Activated CD8-positive, alpha-beta T cell treated with anti-CD3 and anti-CD28 coated beads for 36 hours (primary cell): ENCODE measurements around the gene HINFP. TPM values are rescaled to one million over a fixed set of nuclear protein-coding genes. Genes with fewer than 3 reads are reported as not detected.

Experiments used
- ATAC-seq: fragments of 200-7000 bp; cut with Tn5 transposase; one replicate; pipeline ENCODE4 v1.10.0; 2021; ENCODE audit warnings: mild to moderate bottlenecking, moderate library complexity
- CTCF ChIA-PET: fragments of 350-600 bp; sonication (Branson Sonifier 250); formaldehyde crosslinking; loops from one replicate; lab custom pipeline; 2021; ENCODE audit warnings: antibody characterized with exemption; lab: Charles Lee
- POLR2A ChIA-PET: fragments of 350-600 bp; sonication (Branson Sonifier 250); formaldehyde crosslinking; loops from one replicate; lab custom pipeline; 2021; ENCODE audit warnings: antibody characterized with exemption; lab: Charles Lee
- DNase-seq: peaks from one replicate; pipeline ENCODE4 v3.0.0-alpha.2; 2020
- H3K27ac Mint-ChIP-seq: one replicate; pipeline ENCODE4 v1.8.0; 2021; ENCODE audit warnings: mild to moderate bottlenecking, mixed read lengths
- H3K27me3 Mint-ChIP-seq: one replicate; pipeline ENCODE4 v1.8.0; 2021; ENCODE audit warnings: mixed read lengths
- H3K36me3 Mint-ChIP-seq: one replicate; pipeline ENCODE4 v1.8.0; 2021; ENCODE audit warnings: low read depth, mixed read lengths
- H3K4me1 Mint-ChIP-seq: one replicate; pipeline ENCODE4 v1.8.0; 2021; ENCODE audit warnings: low read depth, mixed read lengths
- H3K4me3 Mint-ChIP-seq: one replicate; pipeline ENCODE4 v1.8.0; 2021; ENCODE audit warnings: mild to moderate bottlenecking, moderate library complexity, mixed read lengths
- H3K9me3 Mint-ChIP-seq: one replicate; pipeline ENCODE4 v1.8.0; 2021; ENCODE audit warnings: mixed read lengths
- intact Hi-C: fragments of 100-400 bp; cut with micrococcal nuclease; formaldehyde crosslinking; loops from one replicate; pipeline ENCODE4 v1.10.0; 2022
- total RNA-seq, 2 experiments: library from RNA; stranded (reverse); gene quantifications; one replicate each; pipeline ENCODE4 v1.2.3, GENCODE V29; 2021
- TF ChIP-seq, protein P1 (sequence below): fragments of 200-600 bp; IDR thresholded peaks from one replicate; pipeline ENCODE4 v1.8.0; 2022; ENCODE audit warnings: antibody characterized with exemption, mild to moderate bottlenecking

HINFP gene
- total RNA-seq, 2 experiments from 2014 or later: 23.9 to 26.5 TPM

GRCh38 chr11:119152043-119152442 is 30.7 kb downstream of the HINFP start:
- no peak overlapping the region for H3K4me3 Mint-ChIP-seq
- no peaks in the 10 kb centered on the region for H3K36me3 Mint-ChIP-seq
- TF ChIP-seq, protein P1, sequence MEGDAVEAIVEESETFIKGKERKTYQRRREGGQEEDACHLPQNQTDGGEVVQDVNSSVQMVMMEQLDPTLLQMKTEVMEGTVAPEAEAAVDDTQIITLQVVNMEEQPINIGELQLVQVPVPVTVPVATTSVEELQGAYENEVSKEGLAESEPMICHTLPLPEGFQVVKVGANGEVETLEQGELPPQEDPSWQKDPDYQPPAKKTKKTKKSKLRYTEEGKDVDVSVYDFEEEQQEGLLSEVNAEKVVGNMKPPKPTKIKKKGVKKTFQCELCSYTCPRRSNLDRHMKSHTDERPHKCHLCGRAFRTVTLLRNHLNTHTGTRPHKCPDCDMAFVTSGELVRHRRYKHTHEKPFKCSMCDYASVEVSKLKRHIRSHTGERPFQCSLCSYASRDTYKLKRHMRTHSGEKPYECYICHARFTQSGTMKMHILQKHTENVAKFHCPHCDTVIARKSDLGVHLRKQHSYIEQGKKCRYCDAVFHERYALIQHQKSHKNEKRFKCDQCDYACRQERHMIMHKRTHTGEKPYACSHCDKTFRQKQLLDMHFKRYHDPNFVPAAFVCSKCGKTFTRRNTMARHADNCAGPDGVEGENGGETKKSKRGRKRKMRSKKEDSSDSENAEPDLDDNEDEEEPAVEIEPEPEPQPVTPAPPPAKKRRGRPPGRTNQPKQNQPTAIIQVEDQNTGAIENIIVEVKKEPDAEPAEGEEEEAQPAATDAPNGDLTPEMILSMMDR: no peak
- CTCF ChIA-PET: interaction anchor here (0.6 to 2.2 kb wide), 5 partner anchors 10 to 41 kb away, joined by 3 to 7 read pairs (median 5); no protein-coding TSS in a partner anchor
- intact Hi-C loops: no loop called here
- H3K9me3 Mint-ChIP-seq: no peaks in the 10 kb centered on the region
- ATAC-seq: no peak
- no peak for DNase-seq
- H3K27ac Mint-ChIP-seq: no peak overlapping the region
- H3K27me3 Mint-ChIP-seq: peaks cover 24% of the 10 kb centered on the region
- POLR2A ChIA-PET: interaction anchor here (1.1 kb wide), 1 partner anchor 17 kb away, joined by 5 read pairs; the partner anchor contains the start of gene NLRX1
- H3K4me1 Mint-ChIP-seq: peaks cover 12% of the 10 kb centered on the region

- no peak overlapping the region for H3K27ac Mint-ChIP-seq
- no peak overlapping the region for H3K4me3 Mint-ChIP-seq
- H3K36me3 Mint-ChIP-seq: no peaks in the 10 kb centered on the region
- TF ChIP-seq, protein P1: no peak
- H3K9me3 Mint-ChIP-seq: no peaks in the 10 kb centered on the region
- ATAC-seq (no peak), DNase-seq (no peak)
- peaks cover 19% of the 10 kb centered on the region for H3K27me3 Mint-ChIP-seq
- POLR2A ChIA-PET: interaction anchor here (1.1 kb wide), 1 partner anchor 16 kb away, joined by 5 read pairs; the partner anchor contains the start of gene NLRX1
- H3K4me1 Mint-ChIP-seq: peaks cover 11% of the 10 kb centered on the region
- intact Hi-C loops: no loop called here
- CTCF ChIA-PET: interaction anchor here (0.9 to 2.3 kb wide), 6 partner anchors 10 to 171 kb away, joined by 3 to 8 read pairs (median 3); no protein-coding TSS in a partner anchor
Observed at GRCh38 chr11:119152604-119153003, 31.2 kb downstream of the HINFP start.

DNA sequence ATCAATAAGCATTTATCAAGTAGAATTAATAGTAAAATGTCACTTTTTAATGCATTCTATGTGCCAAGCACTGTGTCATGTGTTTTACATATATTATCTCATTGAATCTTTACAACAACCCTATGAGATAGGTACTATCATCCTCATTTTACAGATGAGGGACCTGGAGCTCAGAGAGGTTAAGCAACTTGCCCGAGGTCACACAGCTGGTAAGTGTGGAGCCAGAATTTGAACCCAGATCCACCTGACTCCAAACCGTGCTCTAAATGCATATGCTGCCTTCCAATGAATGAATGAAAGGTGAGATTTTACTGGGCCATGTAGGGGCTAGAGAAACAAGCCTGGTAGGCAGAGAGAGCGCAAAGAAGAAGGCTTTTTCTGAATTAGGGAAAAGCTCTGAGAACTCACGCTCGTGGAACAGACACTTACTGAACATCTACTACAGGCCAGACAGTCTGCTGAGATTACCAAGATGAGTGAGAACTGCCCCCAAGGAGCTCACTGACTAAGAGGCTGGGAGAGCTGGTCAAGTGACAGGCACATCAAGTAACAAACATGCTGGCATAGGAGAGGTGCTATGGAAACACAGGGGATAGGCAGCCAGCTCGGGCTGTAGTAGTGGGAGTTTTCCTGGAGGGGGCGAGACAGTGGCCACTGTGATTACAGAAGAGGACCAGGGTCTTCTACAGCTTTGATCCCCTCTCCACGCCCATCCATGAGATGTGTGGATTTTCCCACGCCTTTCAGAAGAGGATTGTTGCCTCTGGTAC is 31.9 kb downstream of the HINFP start:
- H3K27ac Mint-ChIP-seq: no peak overlapping the region
- H3K9me3 Mint-ChIP-seq: no peaks in the 10 kb centered on the region
- H3K27me3 Mint-ChIP-seq: peaks cover 14% of the 10 kb centered on the region
- ChIA-PET CTCF (interaction anchor here (0.9 to 2.3 kb wide), 7 partner anchors 11 to 170 kb away, joined by 3 to 8 read pairs (median 3); no protein-coding TSS in a partner anchor), POLR2A (interaction anchor here (1.8 kb wide), 1 partner anchor 59 kb away, joined by 4 read pairs; no protein-coding TSS in a partner anchor)
- no peak for DNase-seq
- H3K4me1 Mint-ChIP-seq: peaks cover 5% of the 10 kb centered on the region
- TF ChIP-seq, protein P1: no peak
- no peak for ATAC-seq
- intact Hi-C loops: no loop called here
- H3K4me3 Mint-ChIP-seq: no peak overlapping the region
- H3K36me3 Mint-ChIP-seq: no peaks in the 10 kb centered on the region

DNA sequence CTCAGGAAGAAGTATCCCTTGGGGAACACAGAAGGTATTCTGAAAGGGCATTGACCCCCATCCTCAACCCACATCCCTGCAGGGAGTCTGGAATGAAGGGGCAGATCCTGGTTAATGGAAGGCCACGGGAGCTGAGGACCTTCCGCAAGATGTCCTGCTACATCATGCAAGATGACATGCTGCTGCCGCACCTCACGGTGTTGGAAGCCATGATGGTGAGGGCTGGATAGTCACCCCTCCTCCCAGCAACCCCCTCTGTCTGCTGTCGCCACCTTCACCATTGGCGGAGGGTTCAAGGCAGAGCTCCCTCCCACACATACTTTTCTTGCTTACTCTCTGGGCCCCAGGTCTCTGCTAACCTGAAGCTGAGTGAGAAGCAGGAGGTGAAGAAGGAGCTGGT is 32.8 kb downstream of the HINFP start:
- ATAC-seq (no peak), DNase-seq (no peak)
- ChIA-PET POLR2A (interaction anchor here (1.8 kb wide), 1 partner anchor 60 kb away, joined by 4 read pairs; no protein-coding TSS in a partner anchor), CTCF (interaction anchor here (1.1 to 2.3 kb wide), 4 partner anchors 15 to 169 kb away, joined by 3 to 8 read pairs (median 6); no protein-coding TSS in a partner anchor)
- no peaks in the 10 kb centered on the region for H3K4me1 Mint-ChIP-seq
- H3K4me3 Mint-ChIP-seq: no peak overlapping the region
- H3K36me3 Mint-ChIP-seq: no peaks in the 10 kb centered on the region
- no peak overlapping the region for H3K27ac Mint-ChIP-seq
- intact Hi-C loops: no loop called here
- no peaks in the 10 kb centered on the region for H3K9me3 Mint-ChIP-seq
- TF ChIP-seq, protein P1: no peak
- peaks cover 10% of the 10 kb centered on the region for H3K27me3 Mint-ChIP-seq
